Fibroblast of lung (primary cell): ENCODE measurements around the gene KDM2B. TPM values are rescaled to one million over a fixed set of nuclear protein-coding genes. Genes with fewer than 3 reads are reported as not detected.

ENCODE experiments used
- DNase-seq, 2 donors: peaks; one replicate each; pipeline versions ENCODE4 v3.0.0 to v3.0.0-alpha.2; 2010; ENCODE audit warnings: low read depth in 2 of 2
- H2AFZ ChIP-seq: 2 replicates; pipeline ENCODE4 v1.5.1; 2012; ENCODE audit warnings: low read length, control low read depth, inconsistent platforms
- H3K27ac ChIP-seq: 2 replicates; pipeline ENCODE4 v1.5.1; 2011; ENCODE audit warnings: low read length, control low read depth; ENCODE audit not compliant: insufficient read depth
- H3K27me3 ChIP-seq: 2 replicates; pipeline ENCODE4 v1.5.1; 2011; ENCODE audit warnings: mild to moderate bottlenecking, low read length; ENCODE audit not compliant: control insufficient read depth, insufficient read depth
- H3K36me3 ChIP-seq: 2 replicates; pipeline ENCODE4 v1.5.1; 2011; ENCODE audit warnings: low read length; ENCODE audit not compliant: control insufficient read depth, insufficient read depth
- H3K4me1 ChIP-seq: 2 replicates; pipeline ENCODE4 v1.5.1; 2011; ENCODE audit warnings: low read length; ENCODE audit not compliant: control insufficient read depth, insufficient read depth; ENCODE audit errors: extremely low read depth
- H3K4me2 ChIP-seq: 2 replicates; pipeline ENCODE4 v1.5.1; 2011; ENCODE audit warnings: low read length, control low read depth; ENCODE audit not compliant: insufficient read depth; ENCODE audit errors: extremely low read depth
- H3K4me3 ChIP-seq, 4 experiments: fragments of 200-600 bp in 1 of 4; sonication (generic) in 1 of 4; replicated peaks in 1 of 4; 2 replicates each; pipeline ENCODE4 v1.5.1; 2011 to 2016; ENCODE audit warnings: low read length in 4 of 4, low read depth in 3 of 4, mild to moderate bottlenecking in 3 of 4, control low read depth in 2 of 4, inconsistent platforms in 1 of 4, mixed read lengths in 1 of 4; ENCODE audit not compliant: insufficient read depth in 1 of 4; ENCODE audit errors: control extremely low read depth in 1 of 4
- H3K79me2 ChIP-seq: 2 replicates; pipeline ENCODE4 v1.5.1; 2012; ENCODE audit warnings: mild to moderate bottlenecking, low read length, inconsistent platforms; ENCODE audit not compliant: control insufficient read depth, insufficient read depth
- H3K9ac ChIP-seq: 2 replicates; pipeline ENCODE4 v1.5.1; 2011; ENCODE audit warnings: mild to moderate bottlenecking, low read length, control low read depth; ENCODE audit not compliant: insufficient read depth
- H3K9me3 ChIP-seq: 2 replicates; pipeline ENCODE4 v1.5.1; 2012; ENCODE audit warnings: low read depth, low read length; ENCODE audit not compliant: control insufficient read depth, insufficient read depth
- H4K20me1 ChIP-seq: 2 replicates; pipeline ENCODE4 v1.5.1; 2011; ENCODE audit warnings: low read length; ENCODE audit not compliant: control insufficient read depth, insufficient read depth; ENCODE audit errors: extremely low read depth
- CTCF ChIP-seq, 2 donors: IDR thresholded peaks in 1 of 2; conservative IDR thresholded peaks in 1 of 2; 1 replicate in 1 of 2; 2 replicates in 1 of 2; pipeline ENCODE4 v1.5.1; 2011 to 2012; ENCODE audit warnings: low read length in 2 of 2, control low read depth in 1 of 2, inconsistent platforms in 1 of 2, low read depth in 1 of 2, mild to moderate bottlenecking in 1 of 2
- EZH2 ChIP-seq: IDR thresholded peaks from 2 replicates; pipeline ENCODE4 v1.5.1; 2012; ENCODE audit warnings: low read length, control low read depth, mild to moderate bottlenecking; ENCODE audit errors: missing control alignments
- polyA plus RNA-seq, 2 donors: library from polyadenylated mRNA; depleted of rRNA in 1 of 2; stranded (reverse) in 1 of 2; unstranded in 1 of 2; fragments of >200 nt; gene quantifications; 2 replicates each; pipeline ENCODE4 v1.2.1, GENCODE V29; 2011 to 2012; ENCODE audit warnings: missing spikeins in 1 of 2
- total RNA-seq: library from RNA; depleted of rRNA; stranded (reverse); fragments of >200 nt; gene quantifications from 2 replicates; pipeline ENCODE4 v1.2.1, GENCODE V29; 2014

The KDM2B gene
- total and polyA plus RNA-seq, 2 donors (not counting 1 experiment from before 2014, with no cell fraction given) = 9.8 to 21.6 TPM

GRCh38 chr12:121618659-121619233 lies 37.9 kb upstream of the KDM2B start:
- no peak for DNase-seq
- Histone ChIP-seq H3K4me3 (no peak overlapping the region), H4K20me1 (no peaks in the 10 kb centered on the region), H3K9ac (no peak overlapping the region), H3K4me1 (no peaks in the 10 kb centered on the region), H3K4me2 (no peak overlapping the region), H3K79me2 (no peaks in the 10 kb centered on the region), H3K27me3 (no peaks in the 10 kb centered on the region), H3K9me3 (no peaks in the 10 kb centered on the region), H3K27ac (no peak overlapping the region), H3K36me3 (no peaks in the 10 kb centered on the region), H2AFZ (no peak overlapping the region)
- TF ChIP-seq EZH2 (no peak), CTCF (conservative IDR thresholded peaks at IDR 0.05 in 1 of 2, IDR thresholded peaks at IDR 0.05 in 1 of 2; ENCODE audit: low read depth in 1 of 2, low read length in 2 of 2) (no peak)

- Histone ChIP-seq H3K27ac (no peak overlapping the region), H3K27me3 (no peaks in the 10 kb centered on the region), H3K9ac (no peak overlapping the region), H2AFZ (no peak overlapping the region), H3K4me1 (peaks cover 3% of the 10 kb centered on the region), H4K20me1 (no peaks in the 10 kb centered on the region), H3K9me3 (no peaks in the 10 kb centered on the region), H3K4me2 (no peak overlapping the region), H3K36me3 (no peaks in the 10 kb centered on the region), H3K4me3 (no peak overlapping the region), H3K79me2 (no peaks in the 10 kb centered on the region)
- no peak for TF ChIP-seq EZH2
- peak in 1 of 2 donors; percentile 28 for DNase-seq
These were observed 34.1 kb upstream of the KDM2B start for GRCh38 chr12:121614872-121615467.

- Histone ChIP-seq H3K36me3 (no peaks in the 10 kb centered on the region), H3K4me2 (no peak overlapping the region), H3K27me3 (no peaks in the 10 kb centered on the region), H3K9ac (no peak overlapping the region), H3K27ac (no peak overlapping the region), H3K79me2 (no peaks in the 10 kb centered on the region), H2AFZ (no peak overlapping the region), H3K4me1 (peaks cover 3% of the 10 kb centered on the region), H4K20me1 (no peaks in the 10 kb centered on the region), H3K9me3 (no peaks in the 10 kb centered on the region), H3K4me3 (no peak overlapping the region)
- TF ChIP-seq CTCF (conservative IDR thresholded peaks at IDR 0.05 in 1 of 2, IDR thresholded peaks at IDR 0.05 in 1 of 2; ENCODE audit: low read depth in 1 of 2, low read length in 2 of 2) = no peak
- no peak for TF ChIP-seq EZH2
- no peak for DNase-seq
These were observed 32.6 kb upstream of the KDM2B start for GRCh38 chr12:121613462-121613861.
